ENCODE measurements around the gene ZNF280B.
"Not testable (repeated sequence)": the region's sequence is repeated elsewhere in the genome, so short reads cannot be mapped to it uniquely, and the experiment has no call there.

Gene ZNF280B

DNA sequence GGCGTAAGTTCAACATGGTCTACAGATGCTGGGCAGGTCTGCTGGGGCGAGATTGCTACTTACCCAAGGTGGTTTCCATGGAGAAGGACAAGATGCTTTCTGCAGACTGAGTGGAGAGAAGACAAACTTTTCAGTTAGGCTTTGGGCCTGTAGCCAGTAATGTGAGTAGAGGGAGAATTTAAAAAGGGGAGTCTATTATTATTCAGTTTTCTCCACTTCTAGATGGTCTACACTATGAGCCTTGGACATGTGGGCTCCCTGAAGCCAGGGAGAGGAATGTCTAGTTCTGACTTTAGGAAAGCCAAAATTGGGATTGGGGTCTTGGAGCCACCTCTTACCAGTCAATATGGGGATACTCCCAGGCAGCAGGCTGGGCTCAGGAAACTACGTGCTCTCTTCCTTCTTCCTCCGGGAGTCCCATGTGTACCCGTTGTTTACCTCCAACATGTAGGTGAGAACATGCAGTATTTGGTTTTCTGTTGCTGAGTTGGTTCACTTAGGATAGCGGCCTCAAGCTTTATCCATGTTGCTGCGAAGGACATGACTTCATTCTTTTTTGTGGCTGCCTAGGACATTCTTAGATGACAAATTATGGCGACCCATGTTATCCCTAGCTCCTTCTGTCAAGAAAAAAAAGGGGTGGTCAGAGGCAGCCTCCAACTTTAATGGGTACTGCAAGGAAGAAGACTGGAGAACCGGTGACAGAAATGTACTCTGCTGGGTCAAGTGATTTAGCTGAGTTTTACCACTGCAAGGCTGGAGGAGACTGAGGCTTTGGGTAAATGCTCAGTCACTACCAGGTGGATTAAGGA, 26.3 kb upstream of the ZNF280B start:
- DNase-seq, result no peak

DNA sequence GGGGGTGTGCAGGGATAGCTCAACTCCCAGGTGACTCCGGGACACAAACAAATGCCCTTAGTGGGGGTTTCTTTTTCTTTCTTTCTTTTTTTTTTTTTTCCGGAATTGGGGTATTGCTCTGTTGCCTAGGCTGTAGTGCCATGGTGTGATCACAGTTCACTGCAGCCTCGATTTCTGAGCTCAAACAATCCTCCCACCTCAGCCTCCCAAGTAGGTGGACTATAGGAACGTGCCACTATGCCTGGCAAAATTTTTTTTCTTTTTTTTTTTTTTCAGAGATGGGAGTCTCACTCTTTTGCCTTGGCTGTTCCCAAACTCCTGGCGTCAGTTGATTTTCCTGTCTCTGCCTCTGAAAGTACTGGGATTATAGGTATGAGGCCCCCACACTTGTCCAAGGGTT, 25.3 kb upstream of the ZNF280B start:
- no peak for DNase-seq

DNA sequence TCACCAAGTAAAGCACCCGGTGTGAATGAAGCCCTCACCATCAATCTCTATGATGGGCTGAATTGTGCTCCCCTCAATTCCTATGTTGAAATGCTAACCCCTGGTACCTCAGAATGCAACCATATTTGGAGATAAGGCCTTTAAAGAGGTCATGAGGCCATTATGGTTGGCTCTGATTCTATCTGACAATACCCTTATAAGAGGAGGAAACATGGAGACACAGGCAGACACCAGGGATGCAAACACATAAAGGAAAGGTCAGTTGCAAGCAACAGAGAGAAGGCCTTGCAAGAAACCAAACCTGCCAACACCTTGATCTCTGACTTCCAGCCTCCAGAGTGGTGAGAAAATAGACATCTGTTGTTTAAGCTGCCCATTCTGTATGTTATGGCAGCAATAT, 24.9 kb upstream of the ZNF280B start:
- DNase-seq, result no peak

DNA sequence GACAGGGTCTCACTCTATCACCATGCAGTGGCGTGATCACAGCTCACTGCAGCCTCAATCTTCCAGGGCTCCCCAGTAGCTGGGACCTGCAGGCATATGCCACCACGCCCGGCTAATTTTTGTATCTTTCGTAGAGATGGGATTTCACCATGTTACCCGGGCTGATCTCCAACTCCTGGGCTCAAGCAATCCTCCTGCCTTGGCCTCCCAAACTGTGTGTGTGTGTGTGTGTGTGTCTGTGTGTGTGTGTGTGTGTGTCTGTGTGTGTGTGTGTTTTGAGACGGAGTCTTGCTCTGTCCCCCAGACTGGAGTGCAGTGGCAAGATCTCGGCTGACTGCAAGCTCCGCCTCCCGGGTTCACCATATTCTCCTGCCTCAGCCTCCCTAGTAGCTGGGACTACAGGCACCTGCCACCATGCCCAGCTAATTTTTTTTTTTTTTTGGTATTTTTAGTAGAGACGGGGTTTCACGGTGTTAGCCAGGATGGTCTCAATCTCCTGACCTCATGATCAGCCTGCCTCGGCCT, 24.1 kb upstream of the ZNF280B start:
- DNase-seq, result not testable (repeated sequence)

DNA sequence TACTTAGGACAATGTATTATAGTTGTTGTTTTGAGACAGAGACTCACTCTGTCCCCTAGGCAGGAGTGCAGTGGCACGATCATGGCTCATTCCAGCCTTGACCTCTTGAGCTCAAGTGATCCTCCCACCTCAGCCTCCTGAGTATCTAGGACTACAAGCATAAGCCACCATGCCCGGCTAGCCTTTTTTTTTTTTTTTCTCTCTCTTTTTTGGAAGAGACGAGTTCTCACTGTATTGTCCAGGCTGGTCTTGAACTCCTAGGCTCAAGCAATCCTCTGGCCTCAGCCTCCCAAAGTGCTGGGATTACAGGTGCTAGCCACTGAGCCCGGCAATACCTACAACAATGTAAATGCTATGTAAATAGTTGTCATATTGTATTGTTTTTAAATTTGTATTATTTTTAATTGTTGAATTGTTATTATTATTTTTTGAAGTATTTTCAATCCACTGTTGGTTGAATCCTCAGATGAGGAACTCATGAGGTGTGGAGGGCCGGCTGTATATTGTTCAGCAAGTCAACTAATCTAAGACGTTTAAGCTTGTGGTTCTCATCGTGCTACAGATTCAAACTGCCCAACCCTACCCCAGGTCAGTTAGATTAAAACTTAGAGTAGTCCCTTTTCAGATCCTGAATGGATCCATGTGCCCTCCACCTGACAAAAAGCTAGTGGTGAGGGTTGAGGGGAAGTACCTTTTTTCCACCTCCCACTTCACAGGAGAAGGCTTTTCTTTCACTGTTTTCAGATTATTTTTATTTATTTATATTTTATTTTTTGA, 23.4 kb upstream of the ZNF280B start:
- no peak for DNase-seq

DNA sequence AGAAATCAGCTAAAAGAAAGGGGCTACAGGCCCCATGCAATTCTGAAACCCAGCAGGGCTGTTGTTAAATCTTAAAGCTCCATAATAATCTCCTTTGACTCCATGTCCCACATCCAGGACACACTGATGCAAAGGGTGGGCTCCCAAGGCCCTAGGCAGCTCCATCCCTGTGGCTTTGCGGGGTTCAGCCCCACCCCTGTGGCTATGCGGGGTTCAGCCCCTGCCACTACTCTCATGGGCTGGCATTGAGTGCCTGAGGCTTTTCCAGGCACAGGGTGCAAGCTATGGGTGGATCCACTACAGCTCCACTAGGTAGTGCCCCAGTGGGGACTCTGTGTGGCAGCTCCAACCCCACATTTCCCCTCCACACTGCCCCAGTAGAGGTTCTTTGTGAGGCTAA, 20.2 kb upstream of the ZNF280B start:
- no peak for DNase-seq

DNA sequence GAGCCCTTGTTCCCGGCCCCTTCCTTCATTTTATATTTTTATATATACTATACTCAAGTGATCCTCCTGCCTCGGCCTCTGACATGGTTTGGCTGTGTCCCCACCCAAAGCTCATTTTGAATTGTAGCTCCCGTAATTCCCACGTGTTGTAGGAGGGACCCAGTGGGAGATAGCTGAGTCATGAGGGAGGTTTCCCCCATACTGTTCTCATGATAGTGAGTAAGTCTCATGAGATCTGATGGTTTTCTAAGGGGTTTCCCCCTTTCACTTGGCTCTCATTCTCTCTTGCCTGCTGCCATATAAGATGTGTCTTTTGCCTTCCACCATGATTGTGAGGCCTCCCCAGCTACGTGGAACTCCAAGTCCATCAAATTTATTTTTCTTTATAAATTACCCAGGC, 18.8 kb upstream of the ZNF280B start:
- DNase-seq, result no peak

DNA sequence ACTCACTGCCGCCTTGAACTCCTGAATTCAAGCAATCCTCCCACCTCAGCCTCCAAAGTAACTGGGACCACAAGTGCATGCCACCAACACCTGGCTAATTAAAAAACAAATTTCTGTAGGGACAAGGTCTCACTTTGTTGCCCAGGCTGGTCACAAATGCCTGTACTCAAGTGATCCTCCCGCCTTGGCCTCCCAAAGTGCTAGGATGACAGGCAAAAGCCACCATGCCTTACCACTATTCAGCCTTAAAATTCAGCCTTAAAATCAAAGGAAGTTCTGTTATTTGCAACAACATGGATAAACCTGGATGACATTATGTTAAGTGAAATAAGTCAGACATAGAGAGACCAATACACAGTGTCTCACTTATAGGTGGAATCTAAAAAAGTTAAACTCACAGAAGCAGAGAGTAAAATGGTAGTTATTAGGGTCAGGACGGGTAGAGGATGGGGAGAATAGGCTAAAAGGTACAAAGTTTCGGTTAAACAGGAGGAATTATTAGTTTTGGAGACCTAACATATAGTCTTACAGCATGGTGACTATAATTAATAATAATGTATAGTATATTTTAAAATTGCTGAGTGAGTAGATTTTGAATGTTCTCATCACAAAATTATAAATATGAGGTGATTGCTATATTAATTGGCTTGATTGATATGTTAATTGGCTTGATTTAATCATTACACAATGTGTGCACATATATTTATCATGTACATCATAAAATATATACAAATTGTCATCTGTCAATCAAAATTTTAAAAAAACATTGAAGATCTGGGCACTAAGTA, 17.8 kb upstream of the ZNF280B start:
- DNase-seq, result no peak

DNA sequence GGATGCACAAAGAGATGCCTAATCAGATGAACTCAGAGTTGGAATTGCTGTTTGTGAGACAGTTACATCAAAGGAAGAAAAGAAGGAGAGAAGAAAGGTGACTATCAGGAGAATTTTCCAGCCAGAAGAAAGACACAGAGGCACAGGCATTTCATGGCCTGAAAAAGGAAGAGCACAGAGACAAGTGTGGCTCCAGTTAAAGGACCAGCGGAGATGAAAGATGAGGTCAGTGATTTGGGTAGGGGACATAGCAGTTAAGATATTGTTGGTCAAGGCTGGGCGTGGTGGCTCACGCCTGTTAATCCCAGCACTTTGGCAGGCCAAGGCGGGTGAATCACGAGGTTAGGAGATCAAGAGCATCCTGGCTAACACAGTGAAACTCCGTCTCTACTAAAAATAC, 15.0 kb upstream of the ZNF280B start:
- no peak for DNase-seq

DNA sequence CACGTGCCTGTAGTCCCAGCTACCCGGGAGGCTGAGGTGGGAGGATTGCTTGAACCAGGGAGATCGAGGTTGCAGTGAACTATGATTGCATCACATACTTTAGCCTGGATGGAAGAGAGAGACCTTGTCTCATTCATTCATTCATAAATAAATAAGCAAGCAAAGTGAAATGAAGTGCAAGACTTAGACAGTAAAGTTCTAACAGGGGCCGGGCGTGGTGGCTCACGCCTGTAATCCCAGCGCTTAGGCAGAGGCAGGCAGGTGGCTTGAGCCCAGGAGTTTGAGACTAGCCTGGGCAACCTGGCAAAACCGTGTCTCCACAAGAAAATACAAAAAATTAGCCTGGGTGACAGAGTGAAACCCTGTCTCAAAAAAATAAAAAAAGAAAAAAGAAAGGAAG, 13.1 kb upstream of the ZNF280B start:
- no peak for DNase-seq

DNA sequence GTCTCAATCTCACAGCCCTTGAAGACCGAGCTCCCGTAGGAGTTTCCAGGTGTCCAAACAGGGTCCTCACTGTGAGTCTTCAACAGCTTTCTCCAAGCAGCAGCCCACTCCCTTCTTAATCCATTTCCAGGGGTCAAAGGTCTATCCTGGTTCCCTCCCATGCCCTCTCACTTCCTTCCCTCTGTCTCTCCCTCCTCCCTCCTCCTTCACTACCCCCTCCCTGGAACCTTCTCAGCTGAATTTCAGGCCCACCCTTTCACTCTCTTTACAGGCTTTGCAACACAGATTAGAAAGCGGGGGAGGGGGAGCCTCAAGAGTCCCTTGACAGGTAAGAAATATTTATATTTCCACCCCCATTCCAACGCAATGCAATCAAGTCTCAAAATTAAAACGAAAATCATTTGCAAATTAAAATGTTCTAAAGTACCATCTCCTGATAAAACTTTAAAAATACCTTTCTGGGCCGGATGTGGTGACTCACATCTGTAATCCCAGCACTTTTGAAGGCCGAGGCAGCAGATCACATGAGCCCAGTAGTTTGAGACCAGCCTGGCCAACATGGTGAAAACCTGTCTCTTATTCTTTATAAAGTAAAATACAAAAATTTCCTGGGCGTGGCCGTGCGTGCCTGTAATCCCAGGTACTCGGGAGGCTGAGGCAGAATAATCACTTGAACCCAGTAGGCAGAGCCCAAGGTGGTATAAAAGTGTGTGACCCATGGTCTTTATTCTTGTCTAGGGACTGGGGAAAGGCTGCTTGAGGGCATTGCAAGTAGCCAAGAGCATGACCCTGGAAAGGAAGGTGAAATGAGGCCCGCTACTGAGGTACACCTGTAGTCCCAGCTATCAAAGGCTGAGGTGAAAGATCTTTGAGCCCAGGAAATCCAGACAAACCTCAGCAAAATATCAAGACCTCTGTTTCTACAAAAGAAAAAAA, 12.4 kb upstream of the ZNF280B start:
- no peak for DNase-seq

DNA sequence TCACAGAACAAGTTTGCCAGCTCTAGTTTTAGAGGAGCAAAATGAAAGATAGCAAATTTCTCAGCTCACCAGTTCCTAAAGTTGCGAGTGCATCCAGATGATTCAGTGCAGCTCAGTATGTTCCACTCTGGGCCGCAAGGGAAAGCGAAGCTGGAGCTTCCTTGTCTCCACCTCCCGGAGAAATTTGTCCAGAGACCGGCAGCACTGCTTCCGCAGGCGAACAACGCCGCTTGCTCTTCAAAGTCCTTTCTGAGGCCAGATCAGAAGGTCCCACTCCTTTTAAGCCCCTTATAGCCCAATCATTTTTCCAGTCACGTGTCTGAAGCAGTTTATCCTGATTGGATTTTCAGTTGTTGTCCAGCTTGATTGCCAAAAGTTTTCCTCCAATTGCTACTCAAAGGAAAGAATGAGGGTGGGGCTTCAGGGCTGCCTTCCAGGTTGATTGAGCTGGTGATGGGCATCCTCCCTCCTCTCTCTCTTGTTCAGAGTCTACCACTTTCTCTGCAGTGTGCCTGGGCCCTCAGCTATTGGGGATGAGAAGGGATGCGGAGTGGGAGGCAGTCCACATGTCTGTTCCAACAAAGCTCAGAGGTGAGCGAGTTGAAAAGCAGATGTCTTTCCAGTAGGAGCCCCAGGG, 11.6 kb upstream of the ZNF280B start, which contains the start of gene ZNF280A:
Gene ZNF280A (minus strand): TSS at position 251 of the 637 bp plus-strand sequence. CDS start 4,640 bp downstream, outside the sequence.
- DNase-seq, result peak; percentile 5

DNA sequence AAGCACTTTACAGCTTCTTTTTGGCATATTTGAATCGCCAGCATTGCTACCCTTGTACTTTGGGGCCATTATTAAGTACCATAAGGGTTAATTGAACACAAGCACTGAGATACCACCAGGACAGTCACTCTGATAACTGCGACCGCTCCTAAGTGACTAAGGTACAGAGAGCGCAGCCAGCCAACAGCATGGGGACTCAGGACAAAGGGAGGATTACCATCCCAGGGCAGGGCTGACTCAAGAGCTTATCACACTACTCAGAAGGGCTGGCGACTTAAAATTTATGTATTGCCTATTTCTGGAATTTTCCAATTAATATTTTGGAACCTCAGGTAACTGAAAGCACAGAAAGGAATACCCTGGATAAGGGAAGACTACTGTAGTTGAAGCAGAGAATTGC, 11.0 kb upstream of the ZNF280B start:
- no peak for DNase-seq

DNA sequence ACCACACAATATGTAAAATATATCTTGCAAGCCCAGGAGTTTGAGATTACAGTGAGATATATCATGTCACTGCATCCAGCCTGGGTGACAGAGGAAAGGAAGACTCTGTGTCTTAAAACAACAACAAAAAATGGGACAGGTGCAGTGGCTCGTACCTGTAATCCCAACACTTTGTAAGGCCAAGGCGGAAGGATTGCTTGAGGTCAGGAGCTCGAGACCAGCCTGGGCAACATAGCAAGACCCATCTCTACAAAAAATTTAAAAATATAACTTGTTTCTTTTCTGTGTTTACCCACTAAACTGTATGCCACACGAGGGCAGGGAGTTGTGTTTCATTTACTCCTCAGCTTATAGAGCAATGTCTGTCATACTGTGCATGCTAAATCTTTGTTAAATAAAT, 8.4 kb upstream of the ZNF280B start:
- DNase-seq, result no peak

DNA sequence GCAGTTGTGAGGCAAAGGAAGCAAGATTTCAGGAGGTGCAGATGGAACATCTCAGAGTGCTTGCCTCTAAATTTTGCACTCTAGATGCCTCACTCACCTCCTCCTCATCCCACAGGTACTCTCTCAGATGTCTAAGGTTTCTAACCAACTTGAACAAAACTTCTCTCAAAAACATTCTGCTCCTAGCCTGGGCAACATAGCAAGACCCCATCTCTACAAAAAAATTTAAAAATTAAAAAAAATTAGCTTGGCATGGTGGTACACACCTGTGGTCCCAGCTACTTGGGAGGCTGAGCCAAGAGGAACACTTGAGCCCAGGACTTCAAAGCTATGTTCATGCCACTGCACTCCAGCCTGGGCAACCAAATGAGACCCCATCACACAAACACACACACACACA, 7.3 kb upstream of the ZNF280B start:
- no peak for DNase-seq

DNA sequence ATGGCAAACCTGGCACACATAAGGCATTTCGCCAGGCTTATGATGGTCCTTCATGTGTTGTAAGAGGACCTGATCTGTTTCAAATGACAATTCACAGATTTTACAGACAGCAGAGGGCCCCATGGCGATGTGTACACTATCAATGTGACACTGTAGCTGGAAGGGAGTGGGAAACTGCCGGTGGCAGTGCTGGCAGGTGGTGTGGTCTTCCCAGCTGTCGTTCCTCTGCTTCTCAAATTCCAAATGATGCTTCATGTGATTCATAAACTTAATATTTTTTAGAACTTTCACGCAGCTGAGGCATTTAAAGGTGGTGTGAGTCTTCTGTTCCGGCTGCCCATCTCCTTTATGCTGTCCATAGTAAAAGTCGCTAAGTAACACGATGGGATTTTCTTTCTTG, 5.9 kb upstream of the ZNF280B start:
- not testable (repeated sequence) for DNase-seq

DNA sequence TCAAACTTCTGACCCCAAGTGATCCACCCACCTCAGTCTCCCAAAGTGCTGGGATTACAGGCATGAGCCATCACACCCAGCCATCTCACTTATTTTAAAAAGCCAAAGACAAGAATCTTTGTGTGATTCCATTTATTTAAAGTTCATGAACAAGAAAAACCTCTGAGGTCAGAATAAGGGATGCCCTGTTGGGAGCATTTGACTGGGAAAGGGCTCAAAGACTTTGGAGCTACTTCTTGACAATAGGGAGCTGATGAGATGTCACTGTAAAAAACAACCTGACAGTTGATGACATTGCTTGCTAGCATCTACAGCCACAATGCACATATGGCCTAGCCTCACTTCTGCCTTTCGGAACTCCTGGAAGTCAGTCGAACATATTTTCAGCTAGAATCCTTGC, 5.1 kb upstream of the ZNF280B start:
- no peak for DNase-seq

DNA sequence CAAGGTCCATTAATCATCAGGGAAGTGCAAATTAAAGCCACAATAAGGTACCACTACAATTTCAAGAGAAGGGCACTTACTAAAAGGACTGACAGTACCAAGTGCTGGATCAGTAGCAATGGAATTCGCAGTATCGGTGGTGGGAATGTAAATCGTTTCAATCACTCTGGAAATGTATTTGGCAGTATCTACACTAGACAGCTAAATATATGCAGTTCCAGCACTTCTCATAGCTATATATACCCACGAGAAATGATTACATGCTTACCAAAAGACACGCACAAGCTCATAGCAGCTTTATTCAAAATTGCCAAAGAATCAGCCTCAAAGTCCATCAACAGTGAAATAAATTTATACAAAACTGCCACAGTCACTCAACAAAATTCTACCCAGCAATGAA, 4.4 kb upstream of the ZNF280B start:
- no peak for DNase-seq

DNA sequence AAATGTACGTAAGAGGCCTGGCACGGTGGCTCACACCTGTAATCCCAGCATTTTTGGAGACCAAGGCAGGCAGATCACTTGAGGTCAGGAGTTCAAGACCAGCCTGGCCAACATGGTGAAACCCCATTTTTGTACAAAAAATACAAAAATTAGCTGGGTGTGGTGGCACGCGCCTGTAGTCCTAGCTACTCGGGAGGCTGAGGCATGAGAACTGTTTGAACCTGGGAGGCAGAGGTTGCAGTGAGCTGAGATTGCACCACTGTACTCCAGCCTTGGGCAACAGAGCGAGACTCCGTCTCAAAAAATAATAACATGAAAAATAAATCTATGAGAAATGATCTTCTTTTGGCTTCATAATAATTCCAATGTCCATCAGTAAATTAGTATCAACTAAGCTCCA, 2.3 kb upstream of the ZNF280B start:
- DNase-seq, result not testable (repeated sequence)

DNA sequence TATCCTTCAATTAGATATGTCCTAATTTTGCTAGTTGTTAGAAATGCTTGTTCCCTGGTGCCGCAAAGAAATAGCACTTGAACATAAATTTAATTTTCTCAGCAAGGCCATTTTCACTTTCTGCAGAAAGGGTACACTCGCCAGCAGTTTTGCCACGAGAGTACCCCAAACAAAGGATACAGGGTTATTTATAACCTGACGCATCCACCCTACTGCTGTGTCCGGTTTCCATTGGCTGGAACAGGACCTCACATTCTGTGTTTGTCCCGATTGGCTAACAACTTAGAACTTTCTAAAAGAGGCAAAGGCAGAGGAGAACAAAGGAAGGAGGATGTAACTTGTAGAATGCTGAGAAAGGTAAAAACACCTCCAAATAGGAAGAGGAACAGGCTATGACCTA, 1.4 kb upstream of the ZNF280B start:
- not testable (repeated sequence) for DNase-seq

DNA sequence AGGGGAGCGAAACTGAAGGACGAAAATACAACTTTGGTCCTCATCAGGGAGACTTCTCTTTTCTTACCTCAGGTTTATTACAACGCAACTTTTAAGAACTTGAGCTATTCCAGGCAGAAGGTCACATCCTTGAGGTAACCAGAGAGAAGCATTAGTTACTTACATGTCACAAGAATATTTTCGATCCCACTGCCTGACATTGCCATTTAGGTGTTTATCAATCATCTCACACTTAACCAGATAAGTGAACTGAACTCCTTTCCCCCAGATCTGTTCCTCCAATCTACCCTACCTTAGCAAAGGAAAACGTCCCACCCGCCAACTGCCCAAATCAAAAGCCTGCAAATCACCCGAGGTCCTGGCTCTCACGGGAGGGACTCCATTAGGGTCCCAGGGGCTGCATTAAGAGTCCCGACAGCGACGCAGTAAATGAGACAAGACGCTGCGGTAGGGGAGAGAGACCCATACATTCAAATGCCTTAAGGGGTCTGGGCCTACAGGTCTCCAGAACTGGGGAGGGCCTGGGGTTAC, 734 bp downstream of the ZNF280B start:
- DNase-seq, result no peak
